HG02870 (cell line): Measurements from ENCODE around the gene BEAN1.

Source experiments
- ATAC-seq: cut with Tn5 transposase; IDR thresholded peaks from one replicate; pipeline ENCODE4 v1.9.1; 2021; ENCODE audit warnings: mild to moderate bottlenecking, moderate library complexity; ENCODE audit not compliant: unreplicated experiment

BEAN1 gene

DNA sequence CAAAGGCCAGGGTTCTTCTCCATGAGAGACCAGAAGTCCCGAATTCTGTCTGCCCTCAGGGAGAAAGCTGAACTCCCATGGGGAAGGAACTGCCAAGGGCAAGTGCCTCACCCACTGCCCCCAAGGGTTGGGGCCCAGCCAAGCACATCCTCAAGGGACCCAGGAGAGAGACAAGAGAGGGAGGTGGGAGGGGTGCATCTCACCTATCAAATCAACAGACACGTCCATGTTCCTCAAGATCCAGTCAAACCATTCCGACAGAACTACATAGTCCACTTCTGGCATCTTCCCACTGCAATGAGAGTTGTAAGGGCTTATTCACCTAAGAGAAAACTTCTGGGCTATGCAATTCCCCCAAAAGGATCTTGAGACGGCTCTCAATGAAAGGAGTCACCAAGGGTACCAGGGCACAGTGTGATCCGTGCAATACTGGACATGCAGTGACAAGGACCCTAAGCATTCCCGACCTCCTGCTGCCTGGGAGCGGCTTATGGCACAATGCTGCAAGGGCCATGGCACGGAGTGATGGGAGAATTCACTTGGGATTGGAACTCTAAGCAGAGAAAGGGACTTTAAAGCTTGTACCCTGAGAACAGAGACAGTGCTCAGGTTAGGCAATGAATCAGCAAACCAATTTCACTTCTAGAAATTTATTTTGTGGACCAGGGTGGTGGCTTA lies 90.6 kb downstream of the BEAN1 start:
- no peak for ATAC-seq

DNA sequence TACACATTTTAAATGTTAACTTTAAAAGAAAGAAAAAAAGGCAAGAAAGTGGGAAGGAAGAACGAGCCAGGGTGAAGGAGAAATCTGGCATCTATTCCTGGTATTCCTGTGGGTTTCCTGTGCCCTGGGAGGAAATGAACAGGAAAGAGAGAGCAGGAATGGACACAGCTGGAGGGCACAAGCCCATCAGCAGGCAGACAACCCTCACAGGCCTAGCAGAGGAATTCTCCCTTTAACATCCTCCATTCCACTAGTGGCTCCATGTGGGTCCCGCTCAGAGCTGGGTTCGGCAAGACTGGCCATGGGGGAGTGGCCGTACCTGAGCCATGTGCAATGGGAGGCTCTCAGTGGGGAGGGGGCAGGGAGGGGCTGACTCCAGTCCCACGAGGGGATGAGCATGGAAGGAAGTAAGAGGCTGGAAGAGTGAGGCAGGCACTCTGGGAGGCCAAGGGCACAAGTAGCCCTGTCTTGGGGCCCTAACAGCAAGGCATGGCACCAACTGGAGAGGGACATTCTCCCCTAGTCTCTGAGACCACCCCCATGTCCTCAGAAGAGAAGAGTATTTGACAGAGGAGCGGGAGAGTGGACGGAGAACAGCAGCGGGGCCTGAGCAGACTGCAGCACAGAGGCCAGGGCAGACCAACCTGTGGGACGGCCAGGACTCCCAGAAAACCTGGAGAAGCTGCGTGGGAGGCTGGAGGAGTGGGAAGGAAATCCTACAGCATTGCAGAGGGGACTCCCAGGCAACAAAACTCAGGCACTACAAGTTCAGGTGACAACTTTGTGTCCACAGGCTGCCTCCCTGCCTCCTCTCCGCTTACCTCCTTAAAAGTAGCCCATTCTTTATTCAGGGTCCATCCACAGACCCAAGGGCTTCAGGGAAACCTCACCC lies 92.6 kb downstream of the BEAN1 start:
- no peak for ATAC-seq

DNA sequence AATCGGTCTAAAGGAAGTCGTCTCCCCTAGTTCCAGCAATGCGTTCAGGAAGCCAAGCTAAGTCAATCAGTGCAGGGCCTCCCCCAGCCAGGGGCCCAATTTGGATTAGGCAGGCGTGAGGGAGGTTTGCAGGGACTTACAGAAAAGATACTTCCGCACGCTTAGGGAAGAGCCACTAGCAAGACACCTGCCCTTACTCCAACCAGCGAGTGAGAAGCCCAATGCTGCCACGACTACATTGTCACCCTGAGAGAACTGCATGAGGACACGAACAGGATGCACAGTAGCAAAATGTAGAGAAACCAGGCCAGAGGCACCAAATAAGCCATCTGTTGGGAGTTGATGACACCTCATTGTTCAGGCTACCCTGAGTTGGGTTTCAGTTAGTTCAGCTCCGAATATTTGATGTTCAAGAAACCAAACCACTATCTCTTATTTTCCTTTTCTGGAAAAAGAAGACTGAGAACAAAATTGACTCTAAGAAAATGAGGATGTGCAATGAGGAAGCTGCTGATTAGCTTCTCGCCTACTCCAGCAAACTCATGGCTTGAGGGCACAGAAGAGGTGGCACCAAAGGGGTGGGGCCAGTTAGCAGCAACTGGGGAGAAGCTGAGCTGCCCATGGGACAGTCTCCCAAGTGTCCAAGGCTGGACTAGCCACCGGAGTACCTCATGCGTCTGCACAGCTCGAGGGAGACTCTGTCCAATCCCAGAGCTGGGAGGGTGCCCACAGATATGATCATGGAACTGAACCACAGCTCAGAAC lies 93.5 kb downstream of the BEAN1 start:
- ATAC-seq, result no peak

GRCh38 chr16:66521252-66521713 lies 94.2 kb downstream of the BEAN1 start:
- no peak for ATAC-seq

GRCh38 chr16:66521951-66522771 lies 95.1 kb downstream of the BEAN1 start:
- ATAC-seq, result peak; percentile 71

GRCh38 chr16:66522816-66523590 lies 95.9 kb downstream of the BEAN1 start:
- no peak for ATAC-seq

DNA sequence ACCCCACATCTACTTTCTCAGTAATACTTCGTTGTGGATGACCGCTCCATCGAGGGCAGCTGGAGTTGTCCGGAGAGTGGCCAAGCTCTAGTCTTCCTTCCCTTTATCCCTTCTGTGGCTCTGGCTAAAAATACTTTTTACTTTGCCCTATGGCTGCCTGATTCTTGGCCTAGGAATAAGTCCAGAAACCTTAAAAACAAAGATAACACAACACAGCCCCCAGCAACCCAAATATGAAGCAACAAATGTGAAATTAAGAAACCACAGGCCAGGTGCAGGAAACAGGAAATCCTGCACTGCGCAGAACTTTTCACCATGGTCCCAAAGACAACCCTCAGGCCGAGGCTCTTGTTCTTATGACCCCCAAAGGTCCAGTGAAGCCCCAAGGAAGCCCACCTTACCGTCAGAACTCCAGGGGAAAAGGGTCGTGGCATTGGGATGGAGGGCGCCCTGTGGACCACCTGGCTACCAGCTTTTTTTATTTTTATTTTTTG lies 96.8 kb downstream of the BEAN1 start:
- ATAC-seq, result peak; percentile 29

- ATAC-seq, result peak; percentile 57
Measured at GRCh38 chr16:66524601-66525164, 97.6 kb downstream of the BEAN1 start.

- ATAC-seq, result no peak
Measured at GRCh38 chr16:66525396-66526180, 98.5 kb downstream of the BEAN1 start.

- no peak for ATAC-seq
Measured at GRCh38 chr16:66528294-66528693, 101.2 kb downstream of the BEAN1 start.

DNA sequence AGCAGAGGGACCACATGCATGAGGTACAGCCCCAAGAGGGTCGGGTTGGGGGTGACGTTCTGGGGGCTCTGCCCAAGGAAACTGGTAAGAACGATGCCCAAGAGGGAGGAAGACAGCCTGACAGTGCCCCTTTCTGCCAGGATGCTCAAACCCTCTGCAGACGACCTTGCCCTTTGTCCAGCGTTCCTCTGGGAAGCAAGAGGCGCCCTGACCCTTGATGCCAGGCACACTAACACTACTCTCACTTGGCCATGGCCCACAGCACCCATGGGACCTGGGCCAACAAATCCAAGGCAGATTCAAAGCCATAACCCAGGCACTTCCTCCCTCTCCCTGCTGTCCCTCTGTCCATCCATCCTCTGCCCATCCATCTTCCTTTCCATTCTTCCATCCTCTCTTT lies 102.4 kb downstream of the BEAN1 start:
- ATAC-seq, result no peak
